GM21423 (cell line): ENCODE measurements around the gene CSTPP1.

Source experiments
- ATAC-seq: cut with Tn5 transposase; IDR thresholded peaks from one replicate; pipeline ENCODE4 v1.9.1; 2021; ENCODE audit warnings: mild to moderate bottlenecking, moderate library complexity; ENCODE audit not compliant: unreplicated experiment

Gene CSTPP1

GRCh38 chr11:47123094-47123493 is 186.5 kb downstream of the CSTPP1 start:
- ATAC-seq, result no peak

GRCh38 chr11:47124675-47125074 is 188.1 kb downstream of the CSTPP1 start:
- no peak for ATAC-seq

- no peak for ATAC-seq
These were observed 188.5 kb downstream of the CSTPP1 start for GRCh38 chr11:47125083-47125482.

GRCh38 chr11:47127213-47127612 is 190.7 kb downstream of the CSTPP1 start:
- ATAC-seq, result no peak

- no peak for ATAC-seq
These were observed 194.0 kb downstream of the CSTPP1 start for GRCh38 chr11:47130543-47130942.

GRCh38 chr11:47131136-47131535 is 194.6 kb downstream of the CSTPP1 start:
- no peak for ATAC-seq

- ATAC-seq, result no peak
These were observed 195.9 kb downstream of the CSTPP1 start for GRCh38 chr11:47132490-47132889.

- no peak for ATAC-seq
These were observed 196.4 kb downstream of the CSTPP1 start for GRCh38 chr11:47132981-47133380.

- ATAC-seq, result no peak
These were observed 199.8 kb downstream of the CSTPP1 start for GRCh38 chr11:47136327-47136726.

GRCh38 chr11:47136921-47137320 is 200.4 kb downstream of the CSTPP1 start:
- no peak for ATAC-seq

GRCh38 chr11:47137476-47137875 is 200.9 kb downstream of the CSTPP1 start:
- no peak for ATAC-seq

- ATAC-seq, result no peak
These were observed 203.3 kb downstream of the CSTPP1 start for GRCh38 chr11:47139878-47140277.

GRCh38 chr11:47143322-47143721 is 206.8 kb downstream of the CSTPP1 start:
- ATAC-seq, result no peak

GRCh38 chr11:47144541-47144940 is 208.0 kb downstream of the CSTPP1 start:
- ATAC-seq, result no peak

GRCh38 chr11:47147250-47147649 is 210.7 kb downstream of the CSTPP1 start:
- no peak for ATAC-seq

- ATAC-seq, result no peak
These were observed 211.1 kb downstream of the CSTPP1 start for GRCh38 chr11:47147681-47148080.

GRCh38 chr11:47148270-47148669 is 211.7 kb downstream of the CSTPP1 start:
- no peak for ATAC-seq

GRCh38 chr11:47148903-47149531 is 212.5 kb downstream of the CSTPP1 start:
- no peak for ATAC-seq

- no peak for ATAC-seq
These were observed 213.2 kb downstream of the CSTPP1 start for GRCh38 chr11:47149782-47150181.

- ATAC-seq, result no peak
These were observed 215.8 kb downstream of the CSTPP1 start for GRCh38 chr11:47152126-47152952.

GRCh38 chr11:47152953-47153950 is 216.7 kb downstream of the CSTPP1 start:
- ATAC-seq, result no peak
